GM12878 (cell line): Measurements from ENCODE around the gene SSBP1. TPM values are rescaled to one million over a fixed set of nuclear protein-coding genes. Genes with fewer than 3 reads are reported as not detected.

Experiments used
- ATAC-seq: fragments of 200-7000 bp; cut with Tn5 transposase; 3 replicates; pipeline ENCODE4 v1.9.1; 2020; ENCODE audit warnings: mild to moderate bottlenecking, moderate library complexity
- BruUV-seq: library from RNA; stranded (reverse); fragments of 400-500 nt; replicated peaks from 2 replicates; lab custom pipeline; 2021; lab: Mats Ljungman, UMichigan
- CTCF ChIA-PET: fragments of 300-600 bp; sonication (Branson Sonifier 250); formaldehyde crosslinking; extraction: SDS; loops from one replicate; lab custom pipeline; 2021; ENCODE audit warnings: inconsistent platforms; lab: Yijun Ruan, JAX
- POLR2A ChIA-PET: fragments of 350-600 bp; formaldehyde crosslinking; extraction: SDS; loops from one replicate; lab custom pipeline; 2021; ENCODE audit warnings: inconsistent platforms; lab: Charles Lee
- RAD21 ChIA-PET: fragments of 300-600 bp; sonication (Branson Sonifier 250); formaldehyde crosslinking; loops from one replicate; lab custom pipeline; 2023; ENCODE audit warnings: antibody characterized with exemption; ENCODE audit not compliant: unreplicated experiment; lab: Charles Lee
- SMC1A ChIA-PET: fragments of 300-600 bp; sonication (Branson Sonifier 250); formaldehyde crosslinking; loops from one replicate; lab custom pipeline; 2023; ENCODE audit not compliant: unreplicated experiment, uncharacterized antibody; lab: Charles Lee
- DNase-seq: peaks from one replicate; pipeline ENCODE4 v3.0.0-alpha.2; 2011; ENCODE audit warnings: low read depth, low spot score
- FAIRE-seq: peaks from 3 replicates; lab custom pipeline; 2011; peaks lifted over from hg19 to GRCh38; lab: Jason Lieb, UNC
- H2AFZ ChIP-seq: 2 replicates; pipeline ENCODE4 v1.6.0; 2011; ENCODE audit warnings: low read depth, low read length, control low read depth; ENCODE audit not compliant: control insufficient read depth
- H3K27ac ChIP-seq: 2 replicates; pipeline ENCODE4 v1.5.1; 2011; ENCODE audit warnings: control low read depth; ENCODE audit not compliant: control insufficient read depth, insufficient read depth
- H3K27me3 ChIP-seq, 2 experiments: replicated peaks in 1 of 2; 2 replicates each; pipeline versions ENCODE4 v1.6.0 to v1.6.1; 2011; ENCODE audit warnings: low read length in 1 of 2; ENCODE audit not compliant: control insufficient read depth in 2 of 2, insufficient read depth in 2 of 2
- H3K36me3 ChIP-seq, 2 experiments: 2 replicates each; pipeline ENCODE4 v1.5.1; 2011; ENCODE audit warnings: low read length in 1 of 2; ENCODE audit not compliant: control insufficient read depth in 2 of 2, insufficient read depth in 2 of 2
- H3K4me1 ChIP-seq: 2 replicates; pipeline ENCODE4 v1.6.1; 2011; ENCODE audit warnings: mild to moderate bottlenecking, low read length, moderate library complexity, mixed read lengths; ENCODE audit not compliant: control insufficient read depth, insufficient read depth
- H3K4me2 ChIP-seq: 2 replicates; pipeline ENCODE4 v1.6.0; 2011; ENCODE audit warnings: control low read depth; ENCODE audit not compliant: control insufficient read depth, insufficient read depth
- H3K4me3 ChIP-seq: fragments of 200-600 bp; sonication (generic); 2 replicates; pipeline ENCODE4 v1.5.1; 2016
- H3K79me2 ChIP-seq: 2 replicates; pipeline ENCODE4 v1.6.0; 2011; ENCODE audit warnings: low read length; ENCODE audit not compliant: control insufficient read depth, insufficient read depth
- H3K9ac ChIP-seq: 2 replicates; pipeline ENCODE4 v1.8.0; 2011; ENCODE audit warnings: low read length, control low read depth, mixed read lengths; ENCODE audit not compliant: control insufficient read depth, insufficient read depth
- H3K9me3 ChIP-seq: replicated peaks from 3 replicates; pipeline ENCODE4 v1.5.1; 2011; ENCODE audit warnings: mild to moderate bottlenecking, low read length; ENCODE audit not compliant: control insufficient read depth, insufficient read depth
- H4K20me1 ChIP-seq: 2 replicates; pipeline ENCODE4 v1.6.0; 2011; ENCODE audit not compliant: control insufficient read depth, insufficient read depth
- EED ChIP-seq: sonication (generic); IDR thresholded peaks from 2 replicates; pipeline ENCODE4 v1.6.1; 2016; ENCODE audit warnings: antibody characterized with exemption, low read depth
- GATAD2B ChIP-seq: fragments of 450-650 bp; conservative IDR thresholded peaks from 2 replicates; pipeline ENCODE4 v1.6.1; 2017; ENCODE audit warnings: low read depth, mild to moderate bottlenecking, moderate library complexity
- IKZF1 ChIP-seq: fragments of 450-650 bp; conservative IDR thresholded peaks from 2 replicates; pipeline ENCODE4 v1.6.1; 2017; ENCODE audit warnings: antibody characterized with exemption, mild to moderate bottlenecking
- JUNB ChIP-seq: IDR thresholded peaks from 2 replicates; pipeline ENCODE4 v1.6.1; 2016; ENCODE audit warnings: antibody characterized with exemption, mild to moderate bottlenecking
- JUND ChIP-seq: IDR thresholded peaks from 2 replicates; pipeline ENCODE4 v1.6.1; 2012; ENCODE audit warnings: low read depth, mild to moderate bottlenecking, low read length, improper control_type of control experiment, moderate library complexity
- NR2C1 ChIP-seq: fragments of 450-650 bp; IDR thresholded peaks from 2 replicates; pipeline ENCODE4 v1.6.1; 2017; ENCODE audit warnings: antibody characterized with exemption, mild to moderate bottlenecking, moderate library complexity
- NR2F1 ChIP-seq: fragments of 450-650 bp; conservative IDR thresholded peaks from 2 replicates; pipeline ENCODE4 v1.6.1; 2017; ENCODE audit warnings: mild to moderate bottlenecking
- PAX5 ChIP-seq: IDR thresholded peaks from 2 replicates; pipeline ENCODE4 v1.6.1; 2011; ENCODE audit warnings: low read depth, low read length, borderline replicate concordance
- POU2F2 ChIP-seq: IDR thresholded peaks from 3 replicates; pipeline ENCODE4 v1.6.1; 2011; ENCODE audit warnings: low read depth, mild to moderate bottlenecking, low read length, borderline replicate concordance
- RUNX3 ChIP-seq: IDR thresholded peaks from 2 replicates; pipeline ENCODE4 v1.6.1; 2012; ENCODE audit warnings: low read length, inconsistent platforms
- SP1 ChIP-seq: IDR thresholded peaks from one replicate; pipeline ENCODE4 v1.6.1; 2011; ENCODE audit warnings: low read depth, low read length
- SREBF1 ChIP-seq: IDR thresholded peaks from 2 replicates; pipeline ENCODE4 v1.6.1; 2012; ENCODE audit warnings: mild to moderate bottlenecking, low read length
- ZNF622 ChIP-seq: fragments of 450-650 bp; IDR thresholded peaks from 2 replicates; pipeline ENCODE4 v1.6.1; 2017; ENCODE audit warnings: mild to moderate bottlenecking, inconsistent platforms
- ZZZ3 ChIP-seq: IDR thresholded peaks from 2 replicates; pipeline ENCODE4 v1.6.1; 2011; ENCODE audit warnings: low read depth; ENCODE audit not compliant: control insufficient read depth, insufficient read length
- WGBS: methylation state at CpG from one replicate; pipeline ENCODE4 v1.1.6; 2016; ENCODE audit warnings: low lambda C conversion rate; ENCODE audit not compliant: insufficient replicate concordance, insufficient coverage; ENCODE audit errors: missing lambda C conversion rate; 5-methylcytosine and 5-hydroxymethylcytosine counted together
- in situ Hi-C: fragments of 300-500 bp; cut with MboI; formaldehyde crosslinking; loops from 9 replicates; pipeline ENCODE4 v1.14.3; 2018; ENCODE audit warnings: mixed read lengths
- intact Hi-C: fragments of 100-400 bp; cut with micrococcal nuclease; formaldehyde crosslinking; loops from one replicate; pipeline ENCODE4 v1.14.2; 2022; ENCODE audit not compliant: unreplicated experiment
- polyA plus RNA-seq, 11 experiments: library from polyadenylated mRNA; depleted of rRNA in 4 of 11; unstranded in 6 of 11; stranded (reverse) in 5 of 11; fragments of >200 nt; fragmentation: Nextera tagmentation in 4 of 11; fragmentation: Illumina TruSeq in 1 of 11; extraction: Ambion mirVana in 4 of 11; extraction: Trizol in 1 of 11; gene quantifications; 1 replicate in 1 of 11; 2 replicates in 10 of 11; pipeline versions ENCODE4 v1.2.1 to v1.2.3, GENCODE V29; 2011 to 2016; ENCODE audit warnings: inconsistent platforms in 2 of 11, missing spikeins in 2 of 11, low read depth in 1 of 11
- total RNA-seq, 4 experiments: library from RNA; depleted of rRNA in 3 of 4; stranded (reverse); fragments of >200 nt in 3 of 4; fragmentation: Illumina TruSeq in 1 of 4; extraction: Trizol in 1 of 4; gene quantifications; 2 replicates each; pipeline versions ENCODE4 v1.2.1 to v1.2.3, GENCODE V29; 2013 to 2021
- TF ChIP-seq, protein P1 (sequence below): fragments of 450-650 bp; IDR thresholded peaks from 2 replicates; pipeline ENCODE4 v1.6.1; 2017; ENCODE audit warnings: borderline replicate concordance
- TF ChIP-seq, protein P2 (sequence below): IDR thresholded peaks from 2 replicates; pipeline ENCODE4 v1.6.1; 2011; ENCODE audit warnings: borderline replicate concordance, low read depth, mild to moderate bottlenecking, moderate library complexity, mixed read lengths, low read length; ENCODE audit not compliant: insufficient read depth; ENCODE audit errors: extremely low read length
- TF ChIP-seq, protein P3 (sequence below): fragments of 450-650 bp; IDR thresholded peaks from 2 replicates; pipeline ENCODE4 v1.6.1; 2016; ENCODE audit warnings: mild to moderate bottlenecking

Gene SSBP1
- total and polyA plus RNA-seq, 10 of the 15 experiments (the other 5 are each of a cell fraction or from before 2014, with no cell fraction given) = 191 to 998 (median 418) TPM

DNA sequence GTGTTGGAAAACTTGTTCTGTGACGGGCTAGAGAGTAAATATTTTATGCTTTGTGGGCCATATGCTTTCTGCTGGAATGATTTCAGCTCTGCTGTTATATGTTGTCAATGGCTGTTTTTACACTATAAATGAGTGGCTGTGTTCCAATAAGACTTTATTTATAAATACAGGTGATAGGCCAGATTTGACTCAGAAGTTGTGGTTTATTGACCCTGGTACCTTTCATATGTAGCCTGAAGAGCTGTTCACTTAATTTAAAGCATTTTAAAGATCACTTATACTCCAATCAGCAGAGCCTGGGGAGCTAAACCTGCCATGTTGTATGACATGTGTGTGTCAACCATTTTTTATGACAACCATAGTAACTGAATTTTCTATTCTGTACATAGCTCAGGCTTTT, 9.1 kb upstream of the SSBP1 start:
- no peaks in the 10 kb centered on the region for H4K20me1 ChIP-seq
- no peak overlapping the region for H3K9ac ChIP-seq
- 75% methylated on average over 1 of the region's 1 CpG for WGBS
- H2AFZ ChIP-seq = no peak overlapping the region
- intact Hi-C loops (no loop called here), in situ Hi-C loops (no loop called here)
- H3K36me3 ChIP-seq = no peaks in the 10 kb centered on the region
- H3K4me2 ChIP-seq = no peak overlapping the region
- no peaks in the 10 kb centered on the region; a peak in 1 of 4 replicates for H3K27me3 ChIP-seq
- DNase-seq (no peak), FAIRE-seq (no peak), ATAC-seq (peak; percentile 48)
- ChIA-PET SMC1A (interaction anchor here (0.8 to 2.5 kb wide), 2 partner anchors 9 to 27 kb away, joined by 3 to 7 read pairs; partner anchors contain the start of genes DENND11 and SSBP1), CTCF (interaction anchor here (1.6 to 2.0 kb wide), 3 partner anchors 9 to 74 kb away, joined by 3 to 8 read pairs (median 4); partner anchors contain the start of gene SSBP1), POLR2A (interaction anchor here (1.3 kb wide), 1 partner anchor 31 kb away, joined by 3 read pairs; no protein-coding TSS in a partner anchor), RAD21 (no interaction called here)
- H3K4me1 ChIP-seq = no peaks in the 10 kb centered on the region
- H3K9me3 ChIP-seq = no peaks in the 10 kb centered on the region
- H3K27ac ChIP-seq = no peak overlapping the region
- H3K4me3 ChIP-seq = no peak overlapping the region
- no peaks in the 10 kb centered on the region for H3K79me2 ChIP-seq
- TF ChIP-seq EED = no peak
- TF ChIP-seq RUNX3 = peak; percentile 53; the same call in 1 of the 2 replicates
- no peak for TF ChIP-seq IKZF1
- no peak for TF ChIP-seq JUND
- TF ChIP-seq, protein P1, sequence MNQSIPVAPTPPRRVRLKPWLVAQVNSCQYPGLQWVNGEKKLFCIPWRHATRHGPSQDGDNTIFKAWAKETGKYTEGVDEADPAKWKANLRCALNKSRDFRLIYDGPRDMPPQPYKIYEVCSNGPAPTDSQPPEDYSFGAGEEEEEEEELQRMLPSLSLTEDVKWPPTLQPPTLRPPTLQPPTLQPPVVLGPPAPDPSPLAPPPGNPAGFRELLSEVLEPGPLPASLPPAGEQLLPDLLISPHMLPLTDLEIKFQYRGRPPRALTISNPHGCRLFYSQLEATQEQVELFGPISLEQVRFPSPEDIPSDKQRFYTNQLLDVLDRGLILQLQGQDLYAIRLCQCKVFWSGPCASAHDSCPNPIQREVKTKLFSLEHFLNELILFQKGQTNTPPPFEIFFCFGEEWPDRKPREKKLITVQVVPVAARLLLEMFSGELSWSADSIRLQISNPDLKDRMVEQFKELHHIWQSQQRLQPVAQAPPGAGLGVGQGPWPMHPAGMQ = no peak
- TF ChIP-seq NR2F1 = no peak
- no peak for TF ChIP-seq GATAD2B
- TF ChIP-seq PAX5 = no peak
- no peak for TF ChIP-seq POU2F2
- no peak for TF ChIP-seq NR2C1
- TF ChIP-seq, protein P2, sequence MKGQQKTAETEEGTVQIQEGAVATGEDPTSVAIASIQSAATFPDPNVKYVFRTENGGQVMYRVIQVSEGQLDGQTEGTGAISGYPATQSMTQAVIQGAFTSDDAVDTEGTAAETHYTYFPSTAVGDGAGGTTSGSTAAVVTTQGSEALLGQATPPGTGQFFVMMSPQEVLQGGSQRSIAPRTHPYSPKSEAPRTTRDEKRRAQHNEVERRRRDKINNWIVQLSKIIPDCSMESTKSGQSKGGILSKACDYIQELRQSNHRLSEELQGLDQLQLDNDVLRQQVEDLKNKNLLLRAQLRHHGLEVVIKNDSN = no peak
- TF ChIP-seq ZZZ3 = no peak
- no peak for TF ChIP-seq ZNF622
- TF ChIP-seq JUNB = peak; percentile 36; the same call in 1 of the 2 replicates
- no peak for TF ChIP-seq SP1
- no peak for TF ChIP-seq SREBF1
- TF ChIP-seq, protein P3, sequence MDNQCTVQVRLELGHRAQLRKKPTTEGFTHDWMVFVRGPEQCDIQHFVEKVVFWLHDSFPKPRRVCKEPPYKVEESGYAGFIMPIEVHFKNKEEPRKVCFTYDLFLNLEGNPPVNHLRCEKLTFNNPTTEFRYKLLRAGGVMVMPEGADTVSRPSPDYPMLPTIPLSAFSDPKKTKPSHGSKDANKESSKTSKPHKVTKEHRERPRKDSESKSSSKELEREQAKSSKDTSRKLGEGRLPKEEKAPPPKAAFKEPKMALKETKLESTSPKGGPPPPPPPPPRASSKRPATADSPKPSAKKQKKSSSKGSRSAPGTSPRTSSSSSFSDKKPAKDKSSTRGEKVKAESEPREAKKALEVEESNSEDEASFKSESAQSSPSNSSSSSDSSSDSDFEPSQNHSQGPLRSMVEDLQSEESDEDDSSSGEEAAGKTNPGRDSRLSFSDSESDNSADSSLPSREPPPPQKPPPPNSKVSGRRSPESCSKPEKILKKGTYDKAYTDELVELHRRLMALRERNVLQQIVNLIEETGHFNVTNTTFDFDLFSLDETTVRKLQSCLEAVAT = no peak
- BruUV-seq = no TSS peak
